Mesenchymal stem cell (in vitro differentiated cells and primary cell): ENCODE data around the gene MAPK4.

Source experiments
- DNase-seq: peaks from one replicate; pipeline ENCODE4 v3.0.0-alpha.2; 2013
- H2AFZ ChIP-seq: one replicate; pipeline ENCODE4 v1.6.1; 2013; ENCODE audit warnings: low read depth, mild to moderate bottlenecking, control low read depth, inconsistent platforms, low read length, moderate library complexity
- H2AK5ac ChIP-seq: 2 replicates; pipeline ENCODE4 v1.6.1; 2013; ENCODE audit warnings: low read length, moderate library complexity, mild to moderate bottlenecking, inconsistent platforms; ENCODE audit not compliant: severe bottlenecking
- H2BK120ac ChIP-seq: one replicate; pipeline ENCODE4 v1.6.1; 2013; ENCODE audit warnings: low read depth, mild to moderate bottlenecking, inconsistent platforms, low read length, moderate library complexity
- H2BK12ac ChIP-seq, 2 experiments: one replicate each; pipeline ENCODE4 v1.6.1; 2013; ENCODE audit warnings: inconsistent platforms in 2 of 2, low read length in 2 of 2, mild to moderate bottlenecking in 2 of 2, moderate library complexity in 2 of 2, control low read depth in 1 of 2
- H2BK15ac ChIP-seq: one replicate; pipeline ENCODE4 v1.6.1; 2013; ENCODE audit warnings: mild to moderate bottlenecking, low read depth, inconsistent platforms; ENCODE audit not compliant: poor library complexity, severe bottlenecking
- H2BK5ac ChIP-seq: 2 replicates; pipeline ENCODE4 v1.6.1; 2013; ENCODE audit warnings: low read depth, mild to moderate bottlenecking, low read length, control low read depth, inconsistent platforms; ENCODE audit not compliant: poor library complexity, severe bottlenecking
- H3K14ac ChIP-seq, 2 experiments: one replicate each; pipeline ENCODE4 v1.6.1; 2013; ENCODE audit warnings: inconsistent platforms in 2 of 2, low read length in 2 of 2, control low read depth in 1 of 2, mild to moderate bottlenecking in 1 of 2, moderate library complexity in 1 of 2
- H3K18ac ChIP-seq, 2 experiments: one replicate each; pipeline ENCODE4 v1.6.1; 2013; ENCODE audit warnings: inconsistent platforms in 2 of 2, low read length in 2 of 2, control low read depth in 1 of 2, low read depth in 1 of 2, mild to moderate bottlenecking in 1 of 2
- H3K23ac ChIP-seq, 2 experiments: one replicate each; pipeline ENCODE4 v1.6.1; 2013; ENCODE audit warnings: inconsistent platforms in 2 of 2, low read length in 2 of 2, mild to moderate bottlenecking in 2 of 2, moderate library complexity in 2 of 2, control low read depth in 1 of 2
- H3K27ac ChIP-seq: 2 replicates; pipeline ENCODE4 v1.5.1; 2013; ENCODE audit warnings: mild to moderate bottlenecking, moderate library complexity, low read length, control low read depth, inconsistent platforms; ENCODE audit not compliant: poor library complexity, severe bottlenecking
- H3K27me3 ChIP-seq, 2 experiments: 2 replicates each; pipeline versions ENCODE4 v1.6.1 to v1.7.0; 2013; ENCODE audit warnings: low read length in 2 of 2, mild to moderate bottlenecking in 2 of 2, moderate library complexity in 2 of 2, control low read depth in 1 of 2, inconsistent platforms in 1 of 2; ENCODE audit not compliant: control insufficient read depth in 1 of 2, insufficient read depth in 1 of 2
- H3K36me3 ChIP-seq, 2 experiments: 2 replicates each; pipeline versions ENCODE4 v1.6.1 to v1.7.0; 2013; ENCODE audit warnings: low read length in 2 of 2, control low read depth in 1 of 2, inconsistent platforms in 1 of 2, low read depth in 1 of 2, mild to moderate bottlenecking in 1 of 2; ENCODE audit not compliant: insufficient read depth in 2 of 2, control insufficient read depth in 1 of 2
- H3K4ac ChIP-seq, 2 experiments: one replicate each; pipeline ENCODE4 v1.6.1; 2013; ENCODE audit warnings: inconsistent platforms in 2 of 2, low read length in 2 of 2, mild to moderate bottlenecking in 2 of 2, moderate library complexity in 2 of 2, control low read depth in 1 of 2, low read depth in 1 of 2
- H3K4me1 ChIP-seq: 2 replicates; pipeline ENCODE4 v1.6.1; 2013; ENCODE audit warnings: low read depth, low read length, control low read depth; ENCODE audit not compliant: control insufficient read depth, insufficient read depth
- H3K4me2 ChIP-seq: 2 replicates; pipeline ENCODE4 v1.6.1; 2013; ENCODE audit warnings: low read length, mild to moderate bottlenecking, inconsistent platforms; ENCODE audit not compliant: poor library complexity, severe bottlenecking
- H3K4me3 ChIP-seq, 2 experiments: 2 replicates each; pipeline versions ENCODE4 v1.5.1 to v1.7.0; 2013; ENCODE audit warnings: low read length in 2 of 2, mild to moderate bottlenecking in 2 of 2, control low read depth in 1 of 2, low read depth in 1 of 2; ENCODE audit not compliant: insufficient read depth in 1 of 2
- H3K79me1 ChIP-seq: replicated peaks from 2 replicates; pipeline ENCODE4 v1.6.1; 2013; ENCODE audit warnings: mild to moderate bottlenecking, control low read depth, low read length, inconsistent platforms; ENCODE audit not compliant: poor library complexity, severe bottlenecking
- H3K9ac ChIP-seq: 2 replicates; pipeline ENCODE4 v1.7.0; 2013; ENCODE audit warnings: mild to moderate bottlenecking, low read length, moderate library complexity
- H3K9me3 ChIP-seq: 2 replicates; pipeline ENCODE4 v1.7.0; 2013; ENCODE audit warnings: mild to moderate bottlenecking, low read length; ENCODE audit not compliant: control insufficient read depth
- H4K8ac ChIP-seq: one replicate; pipeline ENCODE4 v1.6.1; 2013; ENCODE audit warnings: inconsistent platforms, mild to moderate bottlenecking, low read length, moderate library complexity
- H4K91ac ChIP-seq: one replicate; pipeline ENCODE4 v1.6.1; 2013; ENCODE audit warnings: mild to moderate bottlenecking, low read length, inconsistent platforms
- WGBS: methylation state at CpG from one replicate; pipeline ENCODE4 v1.1.7; 2013; ENCODE audit warnings: mixed read lengths; 5-methylcytosine and 5-hydroxymethylcytosine counted together

The MAPK4 gene

DNA sequence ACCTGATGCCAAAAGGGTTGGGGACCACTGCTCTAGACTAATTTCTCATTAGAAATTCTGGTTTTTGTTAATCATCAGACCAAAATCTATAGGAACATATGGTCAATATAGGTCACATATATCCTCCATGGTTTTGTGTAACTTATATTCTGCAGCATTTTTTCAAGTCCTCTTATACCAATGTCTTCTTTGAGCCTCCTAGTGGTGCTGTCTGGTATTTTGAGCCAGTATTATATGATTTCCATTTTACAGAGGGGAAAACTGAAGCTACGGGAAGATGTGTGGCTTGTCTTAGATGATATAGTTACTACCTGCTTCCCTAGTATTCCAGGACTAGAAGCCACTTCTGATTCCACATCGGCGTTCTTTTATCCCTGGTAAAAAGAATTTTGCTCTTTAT, 13.8 kb downstream of the MAPK4 start:
- H3K36me3 ChIP-seq: no peaks in the 10 kb centered on the region
- H3K4me1 ChIP-seq: no peaks in the 10 kb centered on the region
- no peak overlapping the region for H3K14ac ChIP-seq
- H3K9me3 ChIP-seq: peaks cover 1% of the 10 kb centered on the region
- no peaks in the 10 kb centered on the region for H3K79me1 ChIP-seq
- 90% methylated on average over 3 of the region's 3 CpGs for WGBS
- H2BK15ac ChIP-seq: no peak overlapping the region
- DNase-seq: no peak
- no peak overlapping the region for H2AK5ac ChIP-seq
- H3K4ac ChIP-seq: no peak overlapping the region
- H2BK12ac ChIP-seq: no peak overlapping the region
- no peak overlapping the region for H3K4me3 ChIP-seq
- H3K4me2 ChIP-seq: no peak overlapping the region
- no peak overlapping the region for H3K27ac ChIP-seq
- no peak overlapping the region for H4K8ac ChIP-seq
- H4K91ac ChIP-seq: no peak overlapping the region
- no peak overlapping the region for H3K23ac ChIP-seq
- H3K27me3 ChIP-seq: peaks cover 0 to 5% of the 10 kb centered on the region in 2 experiments
- no peak overlapping the region for H3K18ac ChIP-seq
- no peak overlapping the region for H3K9ac ChIP-seq
- no peak overlapping the region for H2AFZ ChIP-seq
- no peak overlapping the region for H2BK120ac ChIP-seq
- H2BK5ac ChIP-seq: no peak overlapping the region

DNA sequence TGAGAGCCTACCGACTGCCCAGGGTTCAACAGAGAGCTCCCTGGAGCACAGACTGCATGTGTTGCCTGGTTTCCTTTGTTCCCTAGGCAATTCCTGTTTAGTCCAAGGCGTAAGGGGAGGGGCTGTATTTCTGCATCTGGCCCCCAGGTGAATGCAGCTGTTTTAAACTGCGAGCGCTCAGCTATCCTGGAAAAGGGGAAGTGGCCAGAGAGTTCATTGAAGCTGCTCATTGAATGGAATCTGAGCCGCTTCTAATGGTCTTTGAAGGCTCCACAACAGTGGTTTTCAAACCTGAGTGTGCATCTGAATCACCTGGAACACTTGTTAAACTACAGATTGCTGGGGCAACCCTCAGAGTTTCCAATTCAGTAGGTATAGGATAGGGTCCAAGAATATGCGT, 18.1 kb downstream of the MAPK4 start:
- no peaks in the 10 kb centered on the region for H3K79me1 ChIP-seq

DNA sequence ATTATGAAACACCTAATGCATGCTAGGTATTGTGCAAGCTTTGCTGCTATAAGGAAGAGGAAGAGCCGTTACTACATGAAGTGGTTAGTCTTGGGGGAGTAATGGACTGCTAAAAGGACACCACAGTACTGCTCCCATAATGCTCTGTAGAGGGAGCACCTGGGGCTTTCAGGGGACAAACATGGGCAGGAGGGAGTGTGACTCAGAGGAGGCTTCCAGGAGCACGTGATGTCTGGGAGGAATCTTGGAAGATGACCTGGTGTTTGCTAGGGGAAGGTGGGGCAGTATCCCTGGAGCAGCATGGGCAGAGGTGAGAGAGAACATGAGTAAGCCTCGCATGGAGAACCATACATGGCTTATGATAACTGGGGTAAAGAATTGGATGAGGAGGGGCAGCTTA, 18.8 kb downstream of the MAPK4 start:
- 57% methylated on average over 3 of the region's 3 CpGs for WGBS
- no peak overlapping the region for H3K18ac ChIP-seq

More for the DNA sequence above, 18.1 kb downstream of the MAPK4 start:
- Histone ChIP-seq H3K27me3 (no peaks in the 10 kb centered on the region), H3K9ac (no peak overlapping the region), H3K27ac (no peak overlapping the region), H3K18ac (no peak overlapping the region), H3K9me3 (peaks cover 5% of the 10 kb centered on the region), H2BK12ac (no peak overlapping the region), H2BK120ac (no peak overlapping the region), H3K4me3 (no peak overlapping the region), H3K4me1 (no peaks in the 10 kb centered on the region), H3K4ac (no peak overlapping the region), H4K91ac (no peak overlapping the region), H2AFZ (no peak overlapping the region), H2AK5ac (no peak overlapping the region), H2BK5ac (no peak overlapping the region), H2BK15ac (no peak overlapping the region), H3K23ac (no peak overlapping the region), H3K4me2 (no peak overlapping the region), H3K36me3 (no peaks in the 10 kb centered on the region), H3K14ac (no peak overlapping the region), H4K8ac (no peak overlapping the region)
- no peak for DNase-seq
- WGBS: 70% methylated on average over 6 of the region's 6 CpGs

DNA sequence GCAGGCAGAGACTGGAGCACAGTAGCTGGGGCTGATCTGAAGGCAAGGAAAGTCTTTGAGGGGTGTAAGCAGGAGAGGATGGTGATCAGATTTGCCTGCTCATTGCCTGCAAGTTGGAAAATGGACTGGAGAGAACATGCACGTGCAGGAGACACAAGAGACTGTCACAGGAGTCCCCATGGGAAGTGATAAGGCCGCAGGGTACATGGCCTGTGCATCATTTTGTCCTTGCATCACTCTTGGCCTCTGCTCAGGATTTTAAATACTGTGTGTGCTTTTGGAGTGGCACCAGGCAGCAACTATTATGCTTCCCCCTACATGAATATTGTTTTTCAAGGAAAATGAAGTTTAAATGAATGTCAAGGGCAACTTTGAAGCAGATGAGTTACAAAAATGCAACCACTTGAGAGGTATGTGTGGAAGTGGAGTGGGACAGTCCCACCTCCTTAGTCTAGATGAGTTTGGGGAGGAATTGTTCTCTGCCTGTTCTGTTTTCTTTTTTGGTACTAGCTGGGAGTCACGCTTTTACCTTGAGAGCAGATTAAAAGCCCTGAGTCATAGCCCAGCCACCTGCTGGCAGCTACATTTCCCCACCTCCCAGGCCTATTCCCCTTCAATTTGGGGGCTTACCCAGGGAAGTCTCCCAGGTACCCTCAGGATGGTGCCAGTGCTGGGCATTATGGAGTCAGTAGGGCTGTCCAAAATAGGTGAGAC, 19.3 kb downstream of the MAPK4 start:
- Histone ChIP-seq H3K4me3 (no peak overlapping the region), H2AFZ (no peak overlapping the region), H2AK5ac (no peak overlapping the region), H2BK120ac (no peak overlapping the region), H3K79me1 (no peaks in the 10 kb centered on the region), H3K14ac (no peak overlapping the region), H3K36me3 (no peaks in the 10 kb centered on the region), H2BK12ac (no peak overlapping the region), H3K23ac (no peak overlapping the region), H4K8ac (no peak overlapping the region), H2BK5ac (no peak overlapping the region), H3K9ac (no peak overlapping the region), H3K27ac (no peak overlapping the region), H3K4me2 (no peak overlapping the region), H4K91ac (no peak overlapping the region), H2BK15ac (no peak overlapping the region), H3K4ac (no peak overlapping the region), H3K27me3 (no peaks in the 10 kb centered on the region), H3K18ac (no peak overlapping the region), H3K9me3 (peaks cover 8% of the 10 kb centered on the region), H3K4me1 (no peaks in the 10 kb centered on the region)
- DNase-seq: no peak
- 54% methylated on average over 2 of the region's 3 CpGs for WGBS

More for the DNA sequence above, 18.8 kb downstream of the MAPK4 start:
- H3K79me1 ChIP-seq: no peaks in the 10 kb centered on the region
- H3K9ac ChIP-seq: no peak overlapping the region
- no peak overlapping the region for H3K27ac ChIP-seq
- no peaks in the 10 kb centered on the region for H3K27me3 ChIP-seq
- H2BK12ac ChIP-seq: no peak overlapping the region
- H2AFZ ChIP-seq: no peak overlapping the region
- no peaks in the 10 kb centered on the region for H3K36me3 ChIP-seq
- peaks cover 5% of the 10 kb centered on the region for H3K9me3 ChIP-seq
- no peak overlapping the region for H2BK15ac ChIP-seq
- H3K4me2 ChIP-seq: no peak overlapping the region
- H3K4me1 ChIP-seq: no peaks in the 10 kb centered on the region
- H2BK120ac ChIP-seq: no peak overlapping the region
- no peak overlapping the region for H2AK5ac ChIP-seq
- no peak overlapping the region for H4K8ac ChIP-seq
- H3K4ac ChIP-seq: no peak overlapping the region
- H4K91ac ChIP-seq: no peak overlapping the region
- H2BK5ac ChIP-seq: no peak overlapping the region
- H3K23ac ChIP-seq: no peak overlapping the region
- no peak overlapping the region for H3K14ac ChIP-seq
- DNase-seq: no peak
- H3K4me3 ChIP-seq: no peak overlapping the region
